Activated CD8-positive, alpha-beta memory T cell treated with anti-CD3 and anti-CD28 coated beads, Interleukin-2, amount 50 U/mL, for 24 hours (primary cell): ENCODE results near the gene ABRAXAS1.

ENCODE experiments used
- DNase-seq: peaks from one replicate; pipeline ENCODE4 v3.0.0-alpha.2; 2020; ENCODE audit errors: extremely low read depth

ABRAXAS1 gene

DNA sequence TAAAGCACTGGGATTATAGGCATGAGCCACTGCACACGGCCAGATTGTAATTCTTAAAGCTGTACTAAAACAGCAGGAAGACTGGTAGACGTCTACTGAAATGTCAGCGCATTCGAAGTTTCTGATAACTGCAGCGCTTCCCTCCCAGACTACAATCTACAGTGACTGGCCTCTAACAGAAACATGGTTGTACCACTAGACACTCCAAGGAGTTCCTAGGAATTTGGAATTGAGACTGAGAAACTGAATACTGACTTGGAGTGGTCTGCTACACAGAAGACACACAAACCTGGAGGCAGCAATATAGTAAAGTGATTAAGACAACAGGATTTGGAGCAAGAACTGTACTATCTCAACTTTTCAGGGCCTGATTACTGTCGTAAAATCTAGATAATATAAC lies 30.2 kb downstream of the ABRAXAS1 start:
- no peak for DNase-seq

DNA sequence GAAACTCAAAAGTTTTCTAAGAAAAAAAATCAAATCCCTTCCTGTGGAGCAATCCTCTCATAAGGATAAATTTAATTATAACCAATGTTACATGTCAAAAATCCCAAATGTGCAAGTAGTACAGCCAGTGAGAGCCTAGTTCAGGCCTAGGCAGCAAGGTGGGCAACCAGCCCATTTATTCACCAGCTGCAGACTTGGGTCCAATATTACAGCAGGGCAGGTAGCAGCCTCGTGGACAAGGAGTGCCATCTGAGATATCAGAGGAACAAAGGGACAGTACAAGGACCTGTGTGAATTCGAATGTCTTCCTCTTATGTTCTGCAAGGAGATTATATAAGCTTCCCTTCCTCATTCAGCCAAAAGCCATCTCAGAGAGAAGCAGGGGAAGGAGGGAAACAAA lies 35.9 kb downstream of the ABRAXAS1 start:
- DNase-seq: no peak

DNA sequence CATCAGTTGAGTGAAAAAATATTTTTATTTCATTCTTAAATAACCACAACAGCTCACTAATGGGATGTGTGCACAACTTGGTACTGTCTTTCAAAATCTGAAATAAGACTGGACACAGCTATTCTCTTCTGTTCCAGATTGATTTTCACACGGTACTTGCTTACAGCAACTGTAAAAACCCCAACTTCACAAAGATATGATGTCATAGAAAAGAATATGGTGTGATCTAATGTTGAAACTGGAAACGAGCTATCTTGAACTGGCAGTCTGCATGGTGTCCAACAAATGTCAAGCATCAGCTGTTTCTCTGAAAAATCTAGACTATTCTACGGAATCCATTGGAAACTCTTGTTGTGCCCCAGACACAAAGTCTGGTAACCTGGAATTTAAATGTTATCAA lies 44.0 kb downstream of the ABRAXAS1 start:
- no peak for DNase-seq

DNA sequence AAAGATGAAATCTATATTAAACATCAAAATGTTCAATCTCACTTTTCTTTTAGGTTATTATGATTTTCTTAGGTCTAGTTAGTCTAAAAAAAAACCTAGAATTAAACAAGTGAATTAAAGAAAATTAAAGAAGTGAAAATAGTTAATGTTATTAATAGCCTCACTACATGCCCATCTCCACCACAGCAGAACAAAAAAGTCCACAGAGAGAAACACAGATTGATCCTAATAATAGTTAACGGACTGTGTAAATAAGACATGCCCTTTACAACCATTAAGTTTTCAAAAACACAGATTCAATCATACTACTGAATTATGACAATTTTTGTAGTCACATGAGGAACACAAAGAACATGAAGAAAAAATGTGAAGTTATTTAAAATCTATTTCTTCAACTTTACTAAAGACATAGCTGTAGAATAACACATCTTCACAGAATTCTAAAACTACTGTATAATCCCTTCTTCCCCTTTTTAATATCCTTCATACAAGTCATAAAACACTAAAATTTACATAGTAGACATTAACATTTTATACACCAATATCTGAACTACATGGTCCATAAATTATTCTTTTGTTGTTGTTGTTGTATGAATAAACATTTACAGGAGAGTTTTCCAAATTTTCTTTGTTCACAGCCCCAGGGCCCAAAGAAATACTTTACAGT lies 44.6 kb downstream of the ABRAXAS1 start:
- no peak for DNase-seq

DNA sequence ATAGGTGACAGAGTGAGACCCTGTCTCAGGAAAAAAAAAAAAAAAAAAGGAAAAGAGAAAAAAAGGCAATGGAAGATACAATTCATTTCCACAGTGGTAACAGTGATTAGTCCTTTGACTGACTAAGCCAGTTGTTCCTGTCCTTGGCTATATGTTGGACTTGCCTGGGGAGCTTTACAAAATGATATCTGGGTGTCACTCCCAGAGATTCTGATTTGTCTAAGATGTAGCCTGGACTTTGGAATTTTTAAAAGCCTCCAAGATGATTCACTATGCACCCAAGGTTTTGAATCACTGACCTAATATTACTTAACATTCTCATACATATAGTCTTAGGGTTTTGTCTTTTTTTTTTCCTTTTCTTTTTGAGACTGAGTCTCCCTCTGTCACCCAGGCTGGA lies 46.2 kb downstream of the ABRAXAS1 start:
- no peak for DNase-seq

DNA sequence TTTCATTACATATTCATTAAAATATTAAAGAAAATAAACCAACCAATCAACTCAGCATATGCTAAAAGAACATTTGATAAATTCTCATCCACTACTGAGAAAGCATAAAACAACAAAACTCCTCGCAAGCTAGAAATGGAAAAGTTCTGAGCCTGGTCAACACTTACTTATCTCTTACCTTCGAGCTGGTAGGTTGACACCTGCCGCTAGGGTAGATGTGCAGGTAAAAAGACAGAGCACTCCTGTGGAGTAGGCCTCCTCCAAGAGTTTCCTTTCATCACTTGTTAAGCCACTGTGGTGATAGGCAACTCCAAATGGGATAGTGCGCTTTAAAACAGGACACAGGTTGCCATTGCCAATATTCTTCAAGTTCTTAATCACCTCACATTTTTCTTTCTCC lies 48.2 kb downstream of the ABRAXAS1 start:
- DNase-seq: no peak

DNA sequence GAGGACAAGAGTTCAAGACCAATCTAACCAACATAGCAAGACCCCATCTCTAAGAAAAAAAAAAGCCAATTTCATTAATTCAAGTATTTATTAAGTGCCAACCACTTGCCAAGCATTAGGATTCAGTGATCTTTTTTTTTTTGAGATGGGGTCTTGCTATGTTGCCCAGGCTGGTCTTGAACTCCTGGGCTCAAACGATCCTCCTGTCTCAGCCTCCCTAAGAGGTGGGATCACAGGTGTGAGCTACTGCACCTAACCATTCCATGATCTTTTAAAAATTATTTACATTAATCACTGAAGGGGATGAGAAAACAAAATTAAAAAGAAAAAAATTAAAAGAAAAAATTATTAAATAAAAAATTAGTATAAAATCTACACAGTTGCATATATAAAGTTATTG lies 53.7 kb downstream of the ABRAXAS1 start:
- DNase-seq: no peak

DNA sequence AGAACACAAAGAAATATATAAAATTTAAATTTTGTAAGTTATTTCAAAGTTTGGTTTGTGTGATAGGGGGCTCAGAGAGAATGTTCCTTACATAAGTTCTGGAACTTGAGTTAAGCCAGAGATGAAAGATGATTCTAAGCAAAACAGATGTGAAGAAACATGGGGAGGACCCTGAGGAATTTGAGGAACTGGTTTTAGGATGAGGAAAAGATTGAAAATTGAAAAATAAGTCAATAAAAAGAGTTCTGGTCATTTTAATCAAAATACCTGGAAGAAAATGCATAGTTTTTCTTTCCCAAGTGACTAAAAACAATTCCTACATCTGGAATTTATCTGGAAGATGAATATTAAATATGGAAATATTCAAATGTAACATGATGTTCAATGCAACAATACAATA lies 66.7 kb downstream of the ABRAXAS1 start:
- DNase-seq: no peak

DNA sequence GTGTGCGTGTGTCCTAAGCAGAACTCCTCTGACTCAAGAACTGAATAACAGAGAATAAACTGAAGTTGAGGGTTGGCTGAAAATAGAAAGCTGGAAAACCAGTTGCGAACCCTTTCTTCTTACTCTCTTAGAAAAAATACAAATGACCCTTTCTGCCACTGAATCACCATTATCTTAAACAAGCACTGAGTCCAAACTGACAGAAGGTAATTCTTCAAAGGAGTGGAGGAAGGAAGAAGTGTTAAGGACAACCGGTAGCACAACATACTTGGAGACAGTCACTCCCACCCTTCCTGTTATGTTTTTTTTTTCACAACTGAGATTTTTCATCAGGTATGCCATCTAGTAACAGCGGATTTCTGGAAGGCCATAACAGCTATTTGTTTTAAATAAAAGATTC lies 67.3 kb downstream of the ABRAXAS1 start:
- no peak for DNase-seq

DNA sequence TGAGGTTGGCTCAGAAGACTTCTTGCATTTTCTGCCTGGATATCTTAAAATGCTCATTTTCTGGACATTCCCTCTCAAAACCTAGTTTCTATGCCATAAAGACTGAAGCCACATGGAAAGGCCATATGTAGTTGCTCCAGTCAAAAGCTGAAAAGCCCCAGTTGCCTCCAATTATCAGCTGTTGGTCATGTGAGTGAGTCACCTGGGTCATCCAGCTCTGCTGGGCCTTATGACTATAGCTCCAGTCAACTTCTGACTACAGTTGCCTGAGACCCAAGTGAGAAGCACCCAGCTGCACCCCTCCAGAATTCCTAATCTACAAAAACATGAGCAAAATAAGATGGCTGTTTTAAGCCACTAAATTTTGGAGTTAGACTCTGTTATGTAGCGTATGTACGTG lies 71.2 kb downstream of the ABRAXAS1 start:
- DNase-seq: no peak
